ENCODE data around the gene TUBA4B.

GRCh38 chr2:219220652-219221402 lies 32.2 kb upstream of the TUBA4B start:
- TF ChIP-seq SUZ12 (IDR thresholded peaks at IDR 0.05): no peak
- TF ChIP-seq FOXA1 (IDR thresholded peaks at IDR 0.05): no peak
- TF ChIP-seq ELF4 (IDR thresholded peaks at IDR 0.05): no peak
